SK-N-SH (cell line): ENCODE results near the gene WDR5B.

Source experiments
- POLR2AphosphoS5 ChIP-seq: IDR thresholded peaks from 2 replicates; pipeline ENCODE4 v1.6.1; 2012; ENCODE audit warnings: low read depth, low read length
- TF ChIP-seq, protein P1 (sequence below): IDR thresholded peaks from 2 replicates; pipeline ENCODE4 v1.4.0; 2012; ENCODE audit warnings: low read depth, borderline replicate concordance
- TF ChIP-seq, protein P2 (sequence below): IDR thresholded peaks from 2 replicates; pipeline ENCODE4 v1.4.0; 2012; ENCODE audit warnings: low read depth

DNA sequence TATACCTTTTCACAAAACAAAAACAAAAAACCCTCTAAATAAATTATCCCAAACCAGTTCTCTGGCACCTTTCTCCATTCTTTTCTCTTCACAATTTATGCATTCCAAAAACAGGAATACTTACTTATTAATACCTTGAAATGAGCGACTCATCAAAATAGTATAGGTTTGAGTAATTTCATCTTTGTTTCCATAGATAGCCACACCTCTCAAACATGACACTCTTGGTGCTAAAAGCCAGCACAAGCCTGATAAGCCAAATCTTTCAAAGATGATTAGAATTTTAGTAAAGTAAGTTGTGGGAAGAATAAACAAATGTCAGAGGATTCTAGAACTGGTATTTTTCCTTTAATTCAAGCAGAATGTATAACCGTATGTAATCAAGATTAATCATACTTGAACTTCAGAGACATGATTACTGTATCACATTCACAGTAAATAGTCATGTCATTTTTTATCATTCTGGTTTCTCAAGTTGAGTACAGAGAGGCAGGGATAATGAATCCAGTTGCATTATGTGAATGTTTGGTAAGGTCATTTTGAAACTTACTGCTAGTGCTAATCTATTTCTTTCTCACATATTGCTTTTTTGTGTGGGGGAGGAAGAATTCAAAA is 12.1 kb upstream of the WDR5B start:
- TF ChIP-seq POLR2AphosphoS5, result no peak
- TF ChIP-seq, protein P1, sequence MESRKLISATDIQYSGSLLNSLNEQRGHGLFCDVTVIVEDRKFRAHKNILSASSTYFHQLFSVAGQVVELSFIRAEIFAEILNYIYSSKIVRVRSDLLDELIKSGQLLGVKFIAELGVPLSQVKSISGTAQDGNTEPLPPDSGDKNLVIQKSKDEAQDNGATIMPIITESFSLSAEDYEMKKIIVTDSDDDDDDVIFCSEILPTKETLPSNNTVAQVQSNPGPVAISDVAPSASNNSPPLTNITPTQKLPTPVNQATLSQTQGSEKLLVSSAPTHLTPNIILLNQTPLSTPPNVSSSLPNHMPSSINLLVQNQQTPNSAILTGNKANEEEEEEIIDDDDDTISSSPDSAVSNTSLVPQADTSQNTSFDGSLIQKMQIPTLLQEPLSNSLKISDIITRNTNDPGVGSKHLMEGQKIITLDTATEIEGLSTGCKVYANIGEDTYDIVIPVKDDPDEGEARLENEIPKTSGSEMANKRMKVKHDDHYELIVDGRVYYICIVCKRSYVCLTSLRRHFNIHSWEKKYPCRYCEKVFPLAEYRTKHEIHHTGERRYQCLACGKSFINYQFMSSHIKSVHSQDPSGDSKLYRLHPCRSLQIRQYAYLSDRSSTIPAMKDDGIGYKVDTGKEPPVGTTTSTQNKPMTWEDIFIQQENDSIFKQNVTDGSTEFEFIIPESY, result no peak
- TF ChIP-seq, protein P2, sequence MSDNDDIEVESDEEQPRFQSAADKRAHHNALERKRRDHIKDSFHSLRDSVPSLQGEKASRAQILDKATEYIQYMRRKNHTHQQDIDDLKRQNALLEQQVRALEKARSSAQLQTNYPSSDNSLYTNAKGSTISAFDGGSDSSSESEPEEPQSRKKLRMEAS, result no peak
